ENCODE results near the gene SYNDIG1. TPM values are rescaled to one million over a fixed set of nuclear protein-coding genes. Genes with fewer than 3 reads are reported as not detected.

The SYNDIG1 gene
- total and polyA plus RNA-seq, 2 of the 4 experiments (the other 2 are of a cell fraction), result not detected

GRCh38 chr20:24431279-24432045 lies 38.0 kb upstream of the SYNDIG1 start:
- Histone ChIP-seq H3K18ac (ENCODE audit: low read depth, low read length) (no peak overlapping the region), H3K4me1 (ENCODE audit: control insufficient read depth, insufficient read depth, low read length) (no peaks in the 10 kb centered on the region), H4K5ac (ENCODE audit: low read depth, low read length) (no peak overlapping the region), H2BK15ac (ENCODE audit: low read depth, low read length) (no peak overlapping the region), H2BK5ac (ENCODE audit: low read depth, low read length, poor library complexity, severe bottlenecking) (no peak overlapping the region), H3K4me2 (ENCODE audit: low read depth, low read length) (no peak overlapping the region), H3K4me3 (ENCODE audit: insufficient read depth, low read depth, low read length) (no peak overlapping the region), H2AK5ac (ENCODE audit: low read depth, low read length) (no peak overlapping the region), H2BK20ac (ENCODE audit: low read depth, low read length) (no peak overlapping the region), H4K91ac (ENCODE audit: insufficient read depth, low read depth, low read length) (no peak overlapping the region), H4K8ac (ENCODE audit: low read depth in 2 of 2, low read length in 2 of 2) (no peak overlapping the region), H4K20me1 (ENCODE audit: insufficient read depth, low read length) (no peaks in the 10 kb centered on the region), H2BK120ac (ENCODE audit: low read depth, low read length) (no peak overlapping the region), H3K27ac (ENCODE audit: insufficient read depth, low read length) (no peak overlapping the region), H3K14ac (replicated peaks; ENCODE audit: low read depth, low read length) (no peak overlapping the region), H3K23ac (ENCODE audit: low read depth, low read length) (no peak overlapping the region), H3K9me1 (ENCODE audit: insufficient read depth, low read length) (no peaks in the 10 kb centered on the region), H3K36me3 (ENCODE audit: control insufficient read depth, insufficient read depth, low read length) (no peaks in the 10 kb centered on the region), H3K27me3 (ENCODE audit: control insufficient read depth, insufficient read depth, low read length) (no peaks in the 10 kb centered on the region), H3K9ac (ENCODE audit: low read depth, low read length) (no peak overlapping the region), H3K79me1 (ENCODE audit: low read depth in 1 of 2, low read length in 2 of 2) (no peaks in the 10 kb centered on the region), H2AK9ac (replicated peaks; ENCODE audit: low read depth, low read length, poor library complexity) (no peak overlapping the region), H3K9me3 (ENCODE audit: control insufficient read depth, insufficient read depth, low read length) (no peaks in the 10 kb centered on the region), H3K4ac (ENCODE audit: low read depth, low read length) (no peak overlapping the region), H2AFZ (replicated peaks; ENCODE audit: low read length, poor library complexity) (no peak overlapping the region), H3K56ac (ENCODE audit: extremely low read depth, insufficient read depth, low read length) (no peak overlapping the region)
- DNase-seq (no peak), ATAC-seq (ENCODE audit: low read depth) (no peak)
- TF ChIP-seq CTCF (conservative IDR thresholded peaks at IDR 0.05; ENCODE audit: low read depth, low read length) (no peak), POLR2A (IDR thresholded peaks at IDR 0.05; ENCODE audit: low read depth, low read length) (no peak), SMC3 (IDR thresholded peaks at IDR 0.05; ENCODE audit: low read depth, low read length) (no peak), USF2 (IDR thresholded peaks at IDR 0.05; ENCODE audit: low read depth, low read length) (no peak), MXI1 (IDR thresholded peaks at IDR 0.05; ENCODE audit: borderline replicate concordance, low read depth, low read length) (no peak), NFE2L2 (IDR thresholded peaks at IDR 0.05; ENCODE audit: low read depth, low read length) (no peak), CEBPB (IDR thresholded peaks at IDR 0.05; ENCODE audit: low read depth, low read length) (no peak), MAZ (IDR thresholded peaks at IDR 0.05; ENCODE audit: borderline replicate concordance, low read depth, low read length) (no peak), BHLHE40 (IDR thresholded peaks at IDR 0.05; ENCODE audit: low read depth, low read length) (no peak), CHD1 (IDR thresholded peaks at IDR 0.05; ENCODE audit: low read depth, low read length) (no peak), RAD21 (IDR thresholded peaks at IDR 0.05; ENCODE audit: low read length) (no peak), RFX5 (IDR thresholded peaks at IDR 0.05; ENCODE audit: low read depth, low read length) (no peak)
- dilution Hi-C loops (cut with HindIII; ENCODE audit: low sequenced_read_pairs, unreplicated experiment), result no loop called here
- no TSS peak for BruUV-seq (replicated peaks)
- 84% methylated on average over 2 of the region's 6 CpGs; no CpG with 5 or more reads in 1 of the 2 experiments for WGBS, 2 experiments (ENCODE audit: extremely low coverage in 2 of 2, insufficient read length in 1 of 2)
- POLR2A ChIA-PET (ENCODE audit: unreplicated experiment), result no interaction called here
- in situ Hi-C loops (cut with MboI; ENCODE audit: low sequenced_read_pairs), result no loop called here
- intact Hi-C loops (cut with micrococcal nuclease), result no loop called here
- CTCF ChIA-PET, result no interaction called here

All from IMR-90 (cell line).